VCaP (cell line): Measurements from ENCODE around the gene RAP1B.

Experiments used
- H3K27ac ChIP-seq: fragments of 450-650 bp; 2 replicates; pipeline ENCODE4 v1.5.1; 2017
- TF ChIP-seq, protein P1 (sequence below): fragments of 450-650 bp; conservative IDR thresholded peaks from 2 replicates; pipeline ENCODE4 v1.5.1; 2017; ENCODE audit warnings: mild to moderate bottlenecking, moderate library complexity

RAP1B gene

DNA sequence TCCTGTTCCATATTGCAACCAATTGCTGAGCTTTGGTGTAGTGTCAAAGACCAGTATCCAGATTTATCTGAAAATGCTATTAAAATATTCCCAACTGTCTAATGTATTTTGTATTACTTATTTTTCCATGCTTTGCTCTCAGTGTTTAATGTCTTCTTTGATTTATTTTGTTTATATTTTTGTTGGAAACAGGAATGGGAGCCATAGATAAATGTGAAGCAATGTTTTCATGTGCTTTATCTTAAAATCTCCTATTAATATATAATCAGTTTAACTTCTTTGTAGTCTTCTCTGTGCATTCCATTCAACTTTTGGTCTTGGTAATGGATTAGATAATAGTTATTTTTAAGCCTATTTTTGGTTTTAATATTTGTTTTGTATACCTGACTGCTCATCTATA, 8.8 kb downstream of the RAP1B start:
- TF ChIP-seq, protein P1, sequence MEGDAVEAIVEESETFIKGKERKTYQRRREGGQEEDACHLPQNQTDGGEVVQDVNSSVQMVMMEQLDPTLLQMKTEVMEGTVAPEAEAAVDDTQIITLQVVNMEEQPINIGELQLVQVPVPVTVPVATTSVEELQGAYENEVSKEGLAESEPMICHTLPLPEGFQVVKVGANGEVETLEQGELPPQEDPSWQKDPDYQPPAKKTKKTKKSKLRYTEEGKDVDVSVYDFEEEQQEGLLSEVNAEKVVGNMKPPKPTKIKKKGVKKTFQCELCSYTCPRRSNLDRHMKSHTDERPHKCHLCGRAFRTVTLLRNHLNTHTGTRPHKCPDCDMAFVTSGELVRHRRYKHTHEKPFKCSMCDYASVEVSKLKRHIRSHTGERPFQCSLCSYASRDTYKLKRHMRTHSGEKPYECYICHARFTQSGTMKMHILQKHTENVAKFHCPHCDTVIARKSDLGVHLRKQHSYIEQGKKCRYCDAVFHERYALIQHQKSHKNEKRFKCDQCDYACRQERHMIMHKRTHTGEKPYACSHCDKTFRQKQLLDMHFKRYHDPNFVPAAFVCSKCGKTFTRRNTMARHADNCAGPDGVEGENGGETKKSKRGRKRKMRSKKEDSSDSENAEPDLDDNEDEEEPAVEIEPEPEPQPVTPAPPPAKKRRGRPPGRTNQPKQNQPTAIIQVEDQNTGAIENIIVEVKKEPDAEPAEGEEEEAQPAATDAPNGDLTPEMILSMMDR, result no peak

DNA sequence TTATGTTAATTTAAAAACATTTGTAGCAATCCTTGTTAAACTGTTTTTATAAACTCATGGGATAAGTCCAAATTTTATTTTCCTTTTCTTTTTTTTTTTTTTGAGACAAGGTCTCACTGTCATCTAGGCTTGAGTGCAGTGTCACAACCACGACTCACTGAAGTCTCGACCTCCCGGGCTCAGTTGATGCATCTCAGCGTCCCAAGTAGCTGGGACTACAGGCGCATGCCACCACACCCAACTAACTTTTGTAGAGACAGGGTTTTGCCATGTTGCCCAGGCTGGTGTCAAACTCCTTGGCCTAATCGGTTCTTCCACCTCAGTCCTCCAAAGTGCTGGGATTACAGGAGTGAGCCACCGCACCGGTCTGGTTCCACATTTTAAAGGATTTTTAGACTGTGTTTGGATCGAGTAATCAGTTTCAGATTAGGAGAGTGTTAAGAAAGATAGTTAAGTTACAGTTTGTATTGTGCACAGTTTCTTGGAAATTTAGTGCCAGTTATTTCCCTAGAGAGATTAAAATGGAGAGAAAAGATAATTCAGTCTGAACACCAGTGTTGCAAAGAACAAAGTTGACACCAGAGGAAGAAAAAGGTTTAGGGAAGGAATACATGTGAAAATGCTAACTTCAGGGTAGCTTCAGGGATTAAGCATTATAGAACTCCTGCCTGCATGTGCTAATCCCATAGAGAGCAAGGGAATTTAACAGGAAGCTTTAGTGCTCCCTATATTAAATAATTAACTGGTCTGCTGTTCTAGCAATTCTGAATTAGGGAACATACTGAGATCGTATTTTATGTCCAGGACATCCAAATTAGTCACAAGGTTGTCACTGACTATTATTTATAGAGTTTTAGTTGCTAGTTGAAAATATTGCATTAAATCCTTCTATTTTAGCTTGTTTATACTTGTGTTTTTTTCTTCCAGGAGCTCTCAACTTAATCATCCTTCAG, 10.1 kb downstream of the RAP1B start:
- TF ChIP-seq, protein P1, result no peak
- no peak overlapping the region for H3K27ac ChIP-seq

More for the DNA sequence above, 8.8 kb downstream of the RAP1B start:
- no peak overlapping the region for H3K27ac ChIP-seq

DNA sequence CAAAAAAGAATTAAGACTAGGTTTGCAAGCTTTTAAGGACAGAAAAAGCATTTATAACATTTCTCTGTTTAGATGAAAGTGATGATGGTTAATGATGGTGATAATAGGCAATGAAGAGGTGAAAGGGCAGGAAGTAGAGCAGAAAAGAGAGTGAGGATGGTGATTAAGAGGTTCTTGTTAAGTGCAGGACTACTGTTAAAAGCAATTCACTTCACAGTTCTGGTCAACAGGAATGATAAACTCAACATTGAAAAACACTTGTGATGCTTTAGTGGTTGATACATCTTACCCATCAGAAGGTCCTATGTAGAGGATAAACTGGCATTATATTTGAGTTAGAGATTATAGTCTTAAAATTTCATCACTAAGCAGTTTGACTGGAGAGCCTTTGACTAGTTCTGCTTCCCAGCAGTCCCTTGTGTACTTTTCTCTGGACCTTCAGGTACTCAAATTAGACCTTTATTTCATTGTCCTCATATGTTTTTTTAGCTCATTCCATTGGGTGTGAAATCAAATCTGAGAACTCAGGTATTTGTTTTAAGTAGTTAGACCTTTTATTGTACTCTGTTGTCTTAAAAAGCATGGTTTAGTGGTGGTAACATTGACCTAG, 10.9 kb downstream of the RAP1B start:
- no peak overlapping the region for H3K27ac ChIP-seq
- TF ChIP-seq, protein P1, result no peak

DNA sequence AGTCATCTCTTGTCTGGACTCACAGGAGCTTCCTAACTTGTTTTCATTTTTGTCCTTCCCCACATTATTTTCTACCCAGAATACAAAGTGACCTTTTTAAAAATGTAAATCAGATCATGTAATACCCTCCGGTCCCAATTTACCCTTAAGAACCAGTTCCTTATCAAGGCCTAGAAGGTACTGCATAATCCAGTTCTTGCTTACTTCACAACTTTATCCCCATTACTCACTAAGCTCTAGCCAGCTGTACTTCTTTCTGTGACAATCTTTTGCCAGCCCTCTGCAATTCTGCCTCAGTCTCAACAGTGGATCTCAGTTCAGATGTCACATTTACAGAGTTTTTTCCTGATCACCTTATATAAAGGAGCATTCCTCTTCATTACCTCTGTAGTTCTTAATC, 11.6 kb downstream of the RAP1B start:
- no peak overlapping the region for H3K27ac ChIP-seq
- TF ChIP-seq, protein P1, result no peak

DNA sequence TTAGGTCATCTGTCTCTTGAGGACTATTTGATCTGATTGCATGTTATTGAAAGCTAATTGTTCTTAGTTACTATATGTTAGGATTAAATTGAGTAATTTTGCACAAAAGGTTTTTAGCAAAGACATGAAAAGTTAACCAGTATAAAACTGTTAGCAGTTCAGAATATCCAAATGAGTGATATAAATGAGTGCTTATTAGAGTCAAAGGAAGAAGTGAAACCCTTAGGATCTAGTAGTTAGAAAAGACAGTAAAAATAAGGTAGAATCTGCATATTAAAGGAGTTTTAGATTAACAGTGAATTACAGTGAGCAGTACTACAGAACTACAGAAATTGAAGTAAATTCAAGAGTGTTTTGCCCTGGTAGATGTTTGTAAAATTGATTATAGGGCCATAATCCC, 12.4 kb downstream of the RAP1B start:
- TF ChIP-seq, protein P1, result no peak

DNA sequence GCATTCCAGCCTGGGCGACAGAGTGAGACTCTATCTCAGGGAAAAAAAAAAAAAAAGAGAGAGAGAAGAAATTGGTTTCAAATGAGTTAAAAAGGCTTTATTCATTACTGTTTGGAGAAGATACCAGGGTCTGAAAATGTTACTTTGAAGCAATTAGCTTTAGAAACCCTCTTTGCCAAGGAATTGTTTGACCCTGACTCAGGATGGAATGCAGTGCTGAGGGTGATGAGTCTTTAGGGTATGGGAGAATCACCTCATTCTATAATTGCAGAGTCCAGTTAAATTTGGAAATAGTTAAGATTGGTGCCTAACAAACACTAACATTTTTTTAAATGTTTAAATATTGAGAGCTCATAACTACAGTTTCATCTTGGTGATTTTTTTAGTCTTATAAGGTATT, 13.3 kb downstream of the RAP1B start:
- TF ChIP-seq, protein P1, result no peak
- no peak overlapping the region for H3K27ac ChIP-seq

More for the DNA sequence above, 12.4 kb downstream of the RAP1B start:
- no peak overlapping the region for H3K27ac ChIP-seq

DNA sequence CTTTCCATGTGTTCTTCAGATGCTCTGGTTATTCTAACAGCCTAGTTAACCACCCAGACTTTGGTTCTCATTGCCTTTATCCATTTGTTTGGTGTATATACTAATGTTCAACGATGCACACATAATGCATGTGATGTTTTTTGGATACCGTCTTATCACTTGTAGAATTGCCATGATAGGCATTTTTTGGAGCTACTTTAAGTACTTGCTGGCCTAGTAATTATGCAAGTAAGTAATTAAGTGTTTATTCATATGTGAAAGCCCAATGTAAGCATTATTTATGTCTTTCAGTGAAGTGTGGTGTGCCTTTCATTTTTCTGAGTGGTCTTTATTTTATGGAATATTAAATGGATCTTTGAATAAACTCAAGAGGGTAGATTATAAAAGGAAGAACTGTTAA, 14.2 kb downstream of the RAP1B start:
- H3K27ac ChIP-seq, result no peak overlapping the region
- TF ChIP-seq, protein P1, result no peak
